GM23338 (cell line): ENCODE results near the gene ERBB3. TPM values are rescaled to one million over a fixed set of nuclear protein-coding genes. Genes with fewer than 3 reads are reported as not detected.

Experiments used
- ATAC-seq: fragments of 200-7000 bp; cut with Tn5 transposase; 3 replicates; pipeline ENCODE4 v1.9.1; 2020
- DNase-seq: peaks from one replicate; pipeline ENCODE4 v3.0.0-alpha.2; 2015; ENCODE audit warnings: low spot score
- H2AFZ ChIP-seq: fragments of 200-600 bp; sonication (generic); 2 replicates; pipeline ENCODE4 v1.8.0; 2016; ENCODE audit warnings: antibody characterized with exemption, mild to moderate bottlenecking, moderate library complexity
- H3F3A ChIP-seq: fragments of 200-600 bp; sonication (generic); replicated peaks from 2 replicates; pipeline ENCODE4 v1.8.0; 2017; ENCODE audit warnings: antibody characterized with exemption, mixed run types, low read depth
- H3K27ac ChIP-seq: fragments of 200-600 bp; sonication (generic); 2 replicates; pipeline ENCODE4 v1.6.1; 2016; ENCODE audit warnings: low read depth
- H3K27me3 ChIP-seq: fragments of 200-600 bp; sonication (generic); 2 replicates; pipeline ENCODE4 v1.8.0; 2016; ENCODE audit warnings: mild to moderate bottlenecking, mixed run types, moderate library complexity; ENCODE audit not compliant: insufficient read depth
- H3K36me3 ChIP-seq: fragments of 200-600 bp; sonication (generic); 2 replicates; pipeline ENCODE4 v1.8.0; 2016; ENCODE audit warnings: mild to moderate bottlenecking; ENCODE audit not compliant: insufficient read depth
- H3K4me1 ChIP-seq: fragments of 200-600 bp; sonication (generic); 2 replicates; pipeline ENCODE4 v1.8.0; 2016; ENCODE audit warnings: mild to moderate bottlenecking, moderate library complexity; ENCODE audit not compliant: insufficient read depth
- H3K4me2 ChIP-seq: fragments of 200-600 bp; sonication (generic); 2 replicates; pipeline ENCODE4 v1.7.1; 2017; ENCODE audit warnings: mixed run types
- H3K4me3 ChIP-seq: fragments of 200-600 bp; sonication (generic); 2 replicates; pipeline ENCODE4 v1.6.1; 2016; ENCODE audit warnings: mixed run types
- H3K79me2 ChIP-seq: fragments of 200-600 bp; sonication (generic); replicated peaks from 2 replicates; pipeline ENCODE4 v1.8.0; 2017; ENCODE audit warnings: mild to moderate bottlenecking; ENCODE audit not compliant: insufficient read depth
- H3K9me2 ChIP-seq: fragments of 200-600 bp; sonication (generic); 2 replicates; pipeline ENCODE4 v1.8.0; 2017; ENCODE audit not compliant: insufficient read depth
- H4K20me1 ChIP-seq: fragments of 200-600 bp; sonication (generic); replicated peaks from 2 replicates; pipeline ENCODE4 v1.8.0; 2017; ENCODE audit warnings: mild to moderate bottlenecking; ENCODE audit not compliant: insufficient read depth
- H3K27ac Mint-ChIP-seq: 2 replicates; pipeline ENCODE4 v1.8.0; 2020; ENCODE audit warnings: inconsistent platforms, mild to moderate bottlenecking, moderate library complexity, mixed read lengths
- H3K27me3 Mint-ChIP-seq: 3 replicates; pipeline ENCODE4 v1.8.0; 2022; ENCODE audit warnings: low read depth, mild to moderate bottlenecking, moderate library complexity, mixed read lengths, inconsistent platforms; ENCODE audit not compliant: insufficient read depth, poor library complexity
- H3K36me3 Mint-ChIP-seq: 3 replicates; pipeline ENCODE4 v1.8.0; 2021; ENCODE audit warnings: low read depth, mild to moderate bottlenecking, inconsistent platforms, moderate library complexity, mixed read lengths
- H3K4me1 Mint-ChIP-seq: 3 replicates; pipeline ENCODE4 v1.8.0; 2020; ENCODE audit warnings: mild to moderate bottlenecking, inconsistent platforms, mixed read lengths
- H3K4me3 Mint-ChIP-seq: 3 replicates; pipeline ENCODE4 v1.8.0; 2021; ENCODE audit warnings: moderate library complexity, mild to moderate bottlenecking, inconsistent platforms, mixed read lengths
- H3K9me3 Mint-ChIP-seq: 3 replicates; pipeline ENCODE4 v1.8.0; 2020; ENCODE audit warnings: moderate library complexity, mild to moderate bottlenecking, inconsistent platforms, mixed read lengths
- CREB1 ChIP-seq: fragments of 250-450 bp; sonication (Bioruptor Pico); IDR thresholded peaks from 2 replicates; pipeline ENCODE4 v1.5.0; 2020; ENCODE audit warnings: low read depth, mild to moderate bottlenecking, moderate library complexity
- CTCF ChIP-seq, 2 experiments: fragments of 200-600 bp in 1 of 2; sonication (generic) in 1 of 2; conservative IDR thresholded peaks; 2 replicates each; pipeline versions ENCODE4 v1.5.1 to v1.6.1; 2016 to 2017; ENCODE audit warnings: antibody characterized with exemption in 2 of 2, low read depth in 2 of 2, mild to moderate bottlenecking in 2 of 2, moderate library complexity in 1 of 2
- ETS1 ChIP-seq: IDR thresholded peaks from 2 replicates; pipeline ENCODE4 v1.6.1; 2016; ENCODE audit warnings: antibody characterized with exemption
- EZH2 ChIP-seq: fragments of 200-600 bp; sonication (generic); IDR thresholded peaks from one replicate; pipeline ENCODE4 v1.8.0; 2017; ENCODE audit warnings: antibody characterized with exemption, mild to moderate bottlenecking, low read depth; ENCODE audit not compliant: unreplicated experiment
- EZH2phosphoT487 ChIP-seq: fragments of 200-600 bp; sonication (generic); IDR thresholded peaks from one replicate; pipeline ENCODE4 v1.8.1; 2018; ENCODE audit warnings: antibody characterized with exemption; ENCODE audit not compliant: unreplicated experiment
- JUNB ChIP-seq: IDR thresholded peaks from one replicate; pipeline ENCODE4 v1.6.1; 2016; ENCODE audit warnings: antibody characterized with exemption; ENCODE audit not compliant: unreplicated experiment
- NANOG ChIP-seq: IDR thresholded peaks from 2 replicates; pipeline ENCODE4 v1.6.1; 2016; ENCODE audit warnings: antibody characterized with exemption, borderline replicate concordance
- POLR2AphosphoS5 ChIP-seq: IDR thresholded peaks from 2 replicates; pipeline ENCODE4 v1.6.1; 2016; ENCODE audit warnings: antibody characterized with exemption, low read depth
- REST ChIP-seq: IDR thresholded peaks from one replicate; pipeline ENCODE4 v1.6.1; 2018; ENCODE audit warnings: antibody characterized with exemption; ENCODE audit not compliant: unreplicated experiment
- STAT1 ChIP-seq: IDR thresholded peaks from one replicate; pipeline ENCODE4 v1.6.1; 2016; ENCODE audit warnings: antibody characterized with exemption; ENCODE audit not compliant: unreplicated experiment
- ZNF114 ChIP-seq: fragments of 250-450 bp; sonication (Bioruptor Pico); IDR thresholded peaks from 2 replicates; pipeline ENCODE4 v1.5.0; 2020; ENCODE audit warnings: mild to moderate bottlenecking, moderate library complexity
- ZNF331 ChIP-seq: fragments of 250-450 bp; sonication (Bioruptor Pico); IDR thresholded peaks from 2 replicates; pipeline ENCODE4 v1.5.0; 2020; ENCODE audit warnings: low read depth, mild to moderate bottlenecking, moderate library complexity
- polyA plus RNA-seq: library from polyadenylated mRNA; unstranded; fragments of >200 nt; fragmentation: Nextera tagmentation; extraction: Ambion mirVana; gene quantifications from 2 replicates; pipeline ENCODE4 v1.2.1, GENCODE V29; 2016
- total RNA-seq: library from RNA; depleted of rRNA; stranded (reverse); fragments of >200 nt; shearing (Covaris generic); gene quantifications from 2 replicates; pipeline ENCODE4 v1.2.3, GENCODE V29; 2014
- TF ChIP-seq, protein P1 (sequence below): fragments of 250-450 bp; sonication (Bioruptor Pico); IDR thresholded peaks from 2 replicates; pipeline ENCODE4 v1.5.0; 2020; ENCODE audit warnings: mild to moderate bottlenecking, moderate library complexity

The ERBB3 gene
- total and polyA plus RNA-seq, 2 experiments from 2014 or later: 21.0 to 54.4 TPM

DNA sequence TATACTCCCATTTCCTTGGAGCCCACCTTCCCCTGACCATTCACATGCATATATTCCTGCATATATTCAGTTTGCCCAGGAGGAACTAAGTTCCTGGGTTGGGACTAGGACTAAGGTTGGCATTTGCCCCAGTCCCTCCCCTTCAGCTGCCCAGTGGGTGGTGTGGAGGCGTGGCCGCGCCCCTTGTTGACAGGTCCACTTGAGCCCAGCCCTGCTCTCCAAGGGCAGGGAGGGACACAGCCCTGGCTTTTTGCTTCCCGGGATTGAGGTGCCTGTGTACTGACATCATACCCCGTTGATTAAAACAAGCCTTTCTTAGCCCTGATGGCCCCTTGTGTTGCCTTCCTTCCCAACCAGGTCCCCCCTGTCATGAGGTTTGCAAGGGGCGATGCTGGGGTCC, 7.3 kb downstream of the ERBB3 start:
- no peak overlapping the region for H3K27ac ChIP-seq
- no peaks in the 10 kb centered on the region for H3K9me2 ChIP-seq
- H2AFZ ChIP-seq: no peak overlapping the region
- peaks cover 17% of the 10 kb centered on the region for H4K20me1 ChIP-seq
- H3K27me3 Mint-ChIP-seq: peaks cover 5% of the 10 kb centered on the region
- DNase-seq (no peak), ATAC-seq (peak; percentile 14; the same call in 1 of the 3 replicates)
- H3K79me2 ChIP-seq: peaks cover 16% of the 10 kb centered on the region
- no peaks in the 10 kb centered on the region for H3K9me3 Mint-ChIP-seq
- peaks cover 8% of the 10 kb centered on the region for H3K4me1 ChIP-seq
- H3F3A ChIP-seq: peaks cover 19% of the 10 kb centered on the region; the same call in 1 of the 2 replicates
- H3K36me3 ChIP-seq: peaks cover 36% of the 10 kb centered on the region
- H3K27ac Mint-ChIP-seq: no peak overlapping the region
- H3K4me3 Mint-ChIP-seq: no peak overlapping the region
- TF ChIP-seq ZNF331: no peak
- TF ChIP-seq JUNB: no peak
- TF ChIP-seq EZH2phosphoT487: no peak
- no peak for TF ChIP-seq ZNF114
- no peak for TF ChIP-seq EZH2
- TF ChIP-seq NANOG: no peak
- no peak for TF ChIP-seq CTCF (conservative IDR thresholded peaks at IDR 0.05; ENCODE audit: low read depth in 2 of 2)
- TF ChIP-seq CREB1: no peak
- TF ChIP-seq STAT1: no peak
- no peak for TF ChIP-seq ETS1
- TF ChIP-seq, protein P1, sequence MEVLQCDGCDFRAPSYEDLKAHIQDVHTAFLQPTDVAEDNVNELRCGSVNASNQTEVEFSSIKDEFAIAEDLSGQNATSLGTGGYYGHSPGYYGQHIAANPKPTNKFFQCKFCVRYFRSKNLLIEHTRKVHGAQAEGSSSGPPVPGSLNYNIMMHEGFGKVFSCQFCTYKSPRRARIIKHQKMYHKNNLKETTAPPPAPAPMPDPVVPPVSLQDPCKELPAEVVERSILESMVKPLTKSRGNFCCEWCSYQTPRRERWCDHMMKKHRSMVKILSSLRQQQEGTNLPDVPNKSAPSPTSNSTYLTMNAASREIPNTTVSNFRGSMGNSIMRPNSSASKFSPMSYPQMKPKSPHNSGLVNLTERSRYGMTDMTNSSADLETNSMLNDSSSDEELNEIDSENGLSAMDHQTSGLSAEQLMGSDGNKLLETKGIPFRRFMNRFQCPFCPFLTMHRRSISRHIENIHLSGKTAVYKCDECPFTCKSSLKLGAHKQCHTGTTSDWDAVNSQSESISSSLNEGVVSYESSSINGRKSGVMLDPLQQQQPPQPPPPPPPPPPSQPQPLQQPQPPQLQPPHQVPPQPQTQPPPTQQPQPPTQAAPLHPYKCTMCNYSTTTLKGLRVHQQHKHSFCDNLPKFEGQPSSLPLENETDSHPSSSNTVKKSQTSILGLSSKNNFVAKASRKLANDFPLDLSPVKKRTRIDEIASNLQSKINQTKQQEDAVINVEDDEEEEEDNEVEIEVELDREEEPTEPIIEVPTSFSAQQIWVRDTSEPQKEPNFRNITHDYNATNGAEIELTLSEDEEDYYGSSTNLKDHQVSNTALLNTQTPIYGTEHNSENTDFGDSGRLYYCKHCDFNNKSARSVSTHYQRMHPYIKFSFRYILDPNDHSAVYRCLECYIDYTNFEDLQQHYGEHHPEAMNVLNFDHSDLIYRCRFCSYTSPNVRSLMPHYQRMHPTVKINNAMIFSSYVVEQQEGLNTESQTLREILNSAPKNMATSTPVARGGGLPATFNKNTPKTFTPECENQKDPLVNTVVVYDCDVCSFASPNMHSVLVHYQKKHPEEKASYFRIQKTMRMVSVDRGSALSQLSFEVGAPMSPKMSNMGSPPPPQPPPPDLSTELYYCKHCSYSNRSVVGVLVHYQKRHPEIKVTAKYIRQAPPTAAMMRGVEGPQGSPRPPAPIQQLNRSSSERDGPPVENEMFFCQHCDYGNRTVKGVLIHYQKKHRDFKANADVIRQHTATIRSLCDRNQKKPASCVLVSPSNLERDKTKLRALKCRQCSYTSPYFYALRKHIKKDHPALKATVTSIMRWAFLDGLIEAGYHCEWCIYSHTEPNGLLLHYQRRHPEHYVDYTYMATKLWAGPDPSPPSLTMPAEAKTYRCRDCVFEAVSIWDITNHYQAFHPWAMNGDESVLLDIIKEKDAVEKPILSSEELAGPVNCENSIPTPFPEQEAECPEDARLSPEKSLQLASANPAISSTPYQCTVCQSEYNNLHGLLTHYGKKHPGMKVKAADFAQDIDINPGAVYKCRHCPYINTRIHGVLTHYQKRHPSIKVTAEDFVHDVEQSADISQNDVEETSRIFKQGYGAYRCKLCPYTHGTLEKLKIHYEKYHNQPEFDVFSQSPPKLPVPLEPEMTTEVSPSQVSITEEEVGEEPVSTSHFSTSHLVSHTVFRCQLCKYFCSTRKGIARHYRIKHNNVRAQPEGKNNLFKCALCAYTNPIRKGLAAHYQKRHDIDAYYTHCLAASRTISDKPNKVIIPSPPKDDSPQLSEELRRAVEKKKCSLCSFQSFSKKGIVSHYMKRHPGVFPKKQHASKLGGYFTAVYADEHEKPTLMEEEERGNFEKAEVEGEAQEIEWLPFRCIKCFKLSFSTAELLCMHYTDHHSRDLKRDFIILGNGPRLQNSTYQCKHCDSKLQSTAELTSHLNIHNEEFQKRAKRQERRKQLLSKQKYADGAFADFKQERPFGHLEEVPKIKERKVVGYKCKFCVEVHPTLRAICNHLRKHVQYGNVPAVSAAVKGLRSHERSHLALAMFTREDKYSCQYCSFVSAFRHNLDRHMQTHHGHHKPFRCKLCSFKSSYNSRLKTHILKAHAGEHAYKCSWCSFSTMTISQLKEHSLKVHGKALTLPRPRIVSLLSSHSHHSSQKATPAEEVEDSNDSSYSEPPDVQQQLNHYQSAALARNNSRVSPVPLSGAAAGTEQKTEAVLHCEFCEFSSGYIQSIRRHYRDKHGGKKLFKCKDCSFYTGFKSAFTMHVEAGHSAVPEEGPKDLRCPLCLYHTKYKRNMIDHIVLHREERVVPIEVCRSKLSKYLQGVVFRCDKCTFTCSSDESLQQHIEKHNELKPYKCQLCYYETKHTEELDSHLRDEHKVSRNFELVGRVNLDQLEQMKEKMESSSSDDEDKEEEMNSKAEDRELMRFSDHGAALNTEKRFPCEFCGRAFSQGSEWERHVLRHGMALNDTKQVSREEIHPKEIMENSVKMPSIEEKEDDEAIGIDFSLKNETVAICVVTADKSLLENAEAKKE (CRISPR knock-in tag): no peak
- no peak for TF ChIP-seq POLR2AphosphoS5
- TF ChIP-seq REST: no peak
- H3K4me3 ChIP-seq: no peak overlapping the region
- H3K4me1 Mint-ChIP-seq: peaks cover 16% of the 10 kb centered on the region
- no peaks in the 10 kb centered on the region for H3K27me3 ChIP-seq
- no peak overlapping the region for H3K4me2 ChIP-seq
- peaks cover 80% of the 10 kb centered on the region for H3K36me3 Mint-ChIP-seq
